ENCODE results near the gene ZBTB6. TPM values are rescaled to one million over a fixed set of nuclear protein-coding genes. Genes with fewer than 3 reads are reported as not detected.
A peak's percentile ranks its signal among the peaks of the same experiment; 100 is the strongest.

Gene ZBTB6
- total and polyA plus RNA-seq, 9 of the 15 experiments (the other 6 are each of a cell fraction or from before 2014, with no cell fraction given), result 1.4 to 7.2 (median 5.3) TPM

GRCh38 chr9:122918310-122918709 is 5.2 kb upstream of the ZBTB6 start:
- peaks cover 29% of the 10 kb centered on the region; the same call in 1 of the 3 replicates for H3K36me3 ChIP-seq (ENCODE audit: control insufficient read depth, insufficient read depth, low read length)
- in situ Hi-C loops (cut with MboI), result no loop called here

GRCh38 chr9:122912671-122912963 is 506 bp downstream of the ZBTB6 start:
- peak overlapping the region; percentile 73 for H3K4me3 ChIP-seq
- DNase-seq (ENCODE audit: extremely low read depth in 1 of 4, low spot score in 3 of 4) (no peak), FAIRE-seq (no peak), ATAC-seq (no peak)
- in situ Hi-C loops (cut with MboI), result no loop called here
- ChIA-PET CTCF (ENCODE audit: low intra/inter-chr PET ratio) (no interaction called here), POLR2A (interaction anchor here (0.8 to 1.9 kb wide), 8 partner anchors 8 to 77 kb away, joined by 3 to 14 read pairs (median 8); partner anchors contain the start of genes RABGAP1, RC3H2 and ZBTB26)
- peak overlapping the region; percentile 85 for H3K27ac ChIP-seq (ENCODE audit: extremely low read depth, low read depth, low read length)
- intact Hi-C loops (cut with micrococcal nuclease), result loop anchor here (5.0 kb wide), 1 partner anchor 80 kb away; no protein-coding TSS in a partner anchor
- no TSS peak for BruUV-seq (replicated peaks)
- H3K36me3 ChIP-seq (ENCODE audit: control insufficient read depth, insufficient read depth, low read length), result peaks cover 25% of the 10 kb centered on the region
- H3K27me3 ChIP-seq (ENCODE audit: control insufficient read depth in 2 of 2, insufficient read depth in 2 of 2, low read length in 2 of 2), result no peaks in the 10 kb centered on the region
- no peaks in the 10 kb centered on the region for H4K20me1 ChIP-seq (replicated peaks; ENCODE audit: control insufficient read depth, insufficient read depth, low read length)
- peaks cover 0 to 8% of the 10 kb centered on the region in 2 experiments; a peak in 1 of 5 replicates for H3K4me1 ChIP-seq (replicated peaks in 1 of 2; ENCODE audit: control insufficient read depth in 2 of 2, insufficient read depth in 2 of 2, low read length in 2 of 2)
- H3K9me3 ChIP-seq (replicated peaks; ENCODE audit: control insufficient read depth, insufficient read depth, low read depth, low read length), result no peaks in the 10 kb centered on the region
- H3K9ac ChIP-seq (ENCODE audit: insufficient read depth in 1 of 2, low read depth in 2 of 2, low read length in 2 of 2), result peak overlapping the region; percentile 85 to 94
- peak overlapping the region; percentile 95 for H2AFZ ChIP-seq (ENCODE audit: low read depth, low read length)
- peaks cover 37% of the 10 kb centered on the region for H3K79me2 ChIP-seq (ENCODE audit: control insufficient read depth, insufficient read depth, low read length)
- H3K9me1 ChIP-seq (ENCODE audit: control insufficient read depth, insufficient read depth, low read length), result no peaks in the 10 kb centered on the region
- peak overlapping the region; percentile 92 for H3K4me2 ChIP-seq (ENCODE audit: insufficient read depth, low read length)
- WGBS (ENCODE audit: insufficient coverage, low coverage, missing lambda C conversion rate), result 2% methylated on average over 9 of the region's 9 CpGs
- TF ChIP-seq PREB (CRISPR knock-in tag; IDR thresholded peaks at IDR 0.05), result 0 out of 2 replicates have a peak, but pooled peaks have one; percentile 56
- no peak for TF ChIP-seq ARNT (IDR thresholded peaks at IDR 0.05)
- peak; percentile 42; the same call in 1 of the 2 replicates for TF ChIP-seq SPI1 (IDR thresholded peaks at IDR 0.05; ENCODE audit: borderline replicate concordance, low read depth, low read length)
- no peak for TF ChIP-seq MTA2 (IDR thresholded peaks at IDR 0.05; ENCODE audit: low read depth)
- TF ChIP-seq RNF219 (CRISPR knock-in tag; IDR thresholded peaks at IDR 0.05), result no peak
- TF ChIP-seq MITF (IDR thresholded peaks at IDR 0.05), result no peak

More at GRCh38 chr9:122918310-122918709, 5.2 kb upstream of the ZBTB6 start:
- Histone ChIP-seq H2AFZ (ENCODE audit: low read depth, low read length) (no peak overlapping the region), H4K20me1 (replicated peaks; ENCODE audit: control insufficient read depth, insufficient read depth, low read length) (no peaks in the 10 kb centered on the region), H3K9ac (ENCODE audit: insufficient read depth in 1 of 2, low read depth in 2 of 2, low read length in 2 of 2) (no peak overlapping the region), H3K4me2 (ENCODE audit: insufficient read depth, low read length) (no peak overlapping the region), H3K9me3 (replicated peaks; ENCODE audit: control insufficient read depth, insufficient read depth, low read depth, low read length) (no peaks in the 10 kb centered on the region), H3K4me3 (no peak overlapping the region), H3K9me1 (ENCODE audit: control insufficient read depth, insufficient read depth, low read length) (no peaks in the 10 kb centered on the region), H3K27ac (ENCODE audit: extremely low read depth, low read depth, low read length) (no peak overlapping the region), H3K79me2 (ENCODE audit: control insufficient read depth, insufficient read depth, low read length) (peaks cover 4% of the 10 kb centered on the region; the same call in 1 of the 3 replicates), H3K4me1 (replicated peaks in 1 of 2; ENCODE audit: control insufficient read depth in 2 of 2, insufficient read depth in 2 of 2, low read length in 2 of 2) (peaks cover 0 to 8% of the 10 kb centered on the region in 2 experiments; a peak in 1 of 5 replicates), H3K27me3 (ENCODE audit: control insufficient read depth in 2 of 2, insufficient read depth in 2 of 2, low read length in 2 of 2) (no peaks in the 10 kb centered on the region)
- intact Hi-C loops (cut with micrococcal nuclease), result no loop called here
- CTCF ChIA-PET (ENCODE audit: low intra/inter-chr PET ratio), result no interaction called here
- POLR2A ChIA-PET, result interaction anchor here (0.5 kb wide), 1 partner anchor 13 kb away, joined by 3 read pairs; the partner anchor contains the start of gene RC3H2
- no TSS peak for BruUV-seq (replicated peaks)
- no peak for TF ChIP-seq MAX (CRISPR knock-in tag; IDR thresholded peaks at IDR 0.05)
- TF ChIP-seq ZNF347 (CRISPR knock-in tag; IDR thresholded peaks at IDR 0.05; ENCODE audit: low read depth), result no peak
- TF ChIP-seq POLR2AphosphoS2 (IDR thresholded peaks at IDR 0.05; ENCODE audit: low read length), result no peak
- FAIRE-seq, result no peak
- no peak for ATAC-seq
- WGBS (ENCODE audit: insufficient coverage, low coverage, missing lambda C conversion rate), result 38% methylated on average over 2 of the region's 2 CpGs
- no peak for DNase-seq (ENCODE audit: extremely low read depth in 1 of 4, low spot score in 3 of 4)
